ENCODE results near the gene ACOX3. TPM values are rescaled to one million over a fixed set of nuclear protein-coding genes. Genes with fewer than 3 reads are reported as not detected.

The ACOX3 gene
- total RNA-seq, 1 donor from 2014 or later: 59.7 TPM

DNA sequence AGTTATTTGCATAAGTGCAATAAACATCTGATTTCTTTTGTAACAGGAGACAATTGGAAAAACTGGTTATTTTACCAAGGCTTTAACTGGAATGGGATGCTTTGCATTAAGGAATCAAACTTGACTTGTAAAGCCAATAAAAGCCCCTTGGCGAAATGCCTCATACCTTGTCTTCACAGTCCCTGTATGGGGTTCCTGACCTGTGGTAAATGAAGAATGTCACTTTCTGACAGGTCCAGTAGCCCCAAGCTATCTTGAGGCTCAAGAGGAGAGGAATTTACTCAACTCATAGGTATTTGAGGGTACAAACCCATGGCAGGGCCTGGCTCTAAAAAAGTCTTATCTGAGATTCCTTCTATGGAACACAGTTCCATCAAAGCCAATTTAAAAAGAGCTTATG lies 78.0 kb downstream of the ACOX3 start:
- Mint-ChIP-seq H3K4me3 (no peak overlapping the region), H3K9me3 (peaks cover 10% of the 10 kb centered on the region), H3K27ac (no peak overlapping the region), H3K27me3 (ENCODE audit: low read depth) (no peaks in the 10 kb centered on the region), H3K4me1 (peaks cover 10% of the 10 kb centered on the region), H3K36me3 (peaks cover 21% of the 10 kb centered on the region)
- TF ChIP-seq CTCF (IDR thresholded peaks at IDR 0.05; ENCODE audit: unreplicated experiment): no peak
- no peak for DNase-seq (ENCODE audit: low spot score in 2 of 2, unreplicated experiment in 2 of 2)

DNA sequence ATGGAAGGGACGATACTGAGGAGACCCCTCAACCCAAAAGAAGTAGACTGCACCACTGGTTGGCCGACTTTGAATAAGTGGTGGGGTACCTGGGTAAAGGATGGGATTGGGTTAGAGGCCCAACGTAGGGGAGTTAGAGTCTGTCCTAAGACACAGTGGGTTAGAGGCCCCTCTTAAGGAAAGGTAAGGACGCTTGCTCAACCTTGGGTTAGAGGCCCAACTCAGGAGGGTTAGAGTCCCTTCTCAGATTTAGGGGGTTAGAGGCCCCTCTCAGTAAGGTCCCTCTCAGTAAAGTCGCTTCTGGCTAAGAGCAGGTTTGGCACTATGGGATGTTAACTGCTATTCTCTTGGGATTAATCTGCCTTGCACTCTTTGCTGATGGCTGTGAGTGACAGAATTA lies 81.3 kb downstream of the ACOX3 start:
- no peak for TF ChIP-seq CTCF (IDR thresholded peaks at IDR 0.05; ENCODE audit: unreplicated experiment)
- Mint-ChIP-seq H3K27ac (no peak overlapping the region), H3K9me3 (peaks cover 10% of the 10 kb centered on the region), H3K4me1 (peaks cover 26% of the 10 kb centered on the region), H3K4me3 (no peak overlapping the region), H3K36me3 (peaks cover 22% of the 10 kb centered on the region), H3K27me3 (ENCODE audit: low read depth) (no peaks in the 10 kb centered on the region)
- no peak for DNase-seq (ENCODE audit: low spot score in 2 of 2, unreplicated experiment in 2 of 2)

DNA sequence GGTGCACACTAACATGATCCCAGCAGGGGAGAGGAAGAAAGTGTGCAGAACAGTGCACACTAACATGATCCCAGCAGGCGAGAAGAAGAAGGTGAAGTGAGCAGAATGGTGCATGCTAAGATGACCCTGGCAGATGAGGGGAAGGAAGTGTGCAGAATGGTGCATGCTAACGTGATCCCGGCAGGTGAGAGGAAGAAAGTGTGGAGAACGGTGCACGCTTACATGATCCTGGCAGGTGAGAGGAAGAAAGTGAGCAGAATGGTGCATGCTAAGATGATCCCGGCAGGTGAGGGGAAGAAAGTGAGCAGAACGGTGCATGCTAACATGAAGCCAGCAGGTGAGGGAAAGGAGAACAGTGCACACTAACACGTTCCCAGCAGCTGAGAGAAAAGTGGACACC lies 83.7 kb downstream of the ACOX3 start:
- no peak for TF ChIP-seq CTCF (IDR thresholded peaks at IDR 0.05; ENCODE audit: unreplicated experiment)

DNA sequence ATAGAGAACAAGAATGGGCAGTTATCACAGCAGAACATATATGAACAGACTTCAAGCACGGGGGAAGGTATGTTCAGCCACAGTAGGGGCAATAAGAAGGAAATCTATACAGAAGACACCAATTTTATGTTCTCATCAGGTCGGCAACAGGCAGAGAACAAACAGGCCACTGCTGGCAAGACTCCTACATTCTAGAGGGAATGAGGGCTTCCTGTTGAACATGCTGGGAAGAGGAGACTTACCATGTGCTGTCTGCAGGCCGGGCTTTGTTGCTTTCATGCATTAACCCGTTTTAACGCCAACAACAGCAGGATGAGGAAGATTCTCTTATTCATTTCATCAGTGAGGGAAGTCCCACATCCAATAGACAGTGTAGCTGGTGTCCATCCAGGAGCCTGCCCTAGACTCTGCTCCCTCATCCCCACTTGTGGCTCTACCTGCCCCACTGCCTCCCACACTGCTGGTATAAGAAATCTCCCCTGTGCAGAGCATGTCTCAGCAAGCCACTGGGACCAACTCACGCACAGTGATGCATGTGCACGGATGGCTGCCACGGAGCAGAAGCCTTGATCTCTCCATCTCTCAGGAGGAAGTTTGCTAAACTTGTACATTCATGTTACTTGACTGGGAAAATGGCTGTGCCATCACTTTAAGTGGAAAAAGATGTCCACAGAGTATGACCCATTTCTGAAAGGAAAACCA lies 84.5 kb downstream of the ACOX3 start:
- H3K27me3 Mint-ChIP-seq (ENCODE audit: low read depth): no peaks in the 10 kb centered on the region
- H3K36me3 Mint-ChIP-seq: peaks cover 4% of the 10 kb centered on the region
- no peak for DNase-seq (ENCODE audit: low spot score in 2 of 2, unreplicated experiment in 2 of 2)
- H3K4me1 Mint-ChIP-seq: peaks cover 33% of the 10 kb centered on the region
- peak overlapping the region; percentile 5 for H3K27ac Mint-ChIP-seq
- H3K9me3 Mint-ChIP-seq: no peaks in the 10 kb centered on the region
- H3K4me3 Mint-ChIP-seq: no peak overlapping the region
- no peak for TF ChIP-seq CTCF (IDR thresholded peaks at IDR 0.05; ENCODE audit: unreplicated experiment)

More for the DNA sequence above, 83.7 kb downstream of the ACOX3 start:
- Mint-ChIP-seq H3K36me3 (peaks cover 6% of the 10 kb centered on the region), H3K9me3 (no peaks in the 10 kb centered on the region), H3K27me3 (ENCODE audit: low read depth) (no peaks in the 10 kb centered on the region), H3K4me3 (no peak overlapping the region), H3K27ac (no peak overlapping the region), H3K4me1 (peaks cover 30% of the 10 kb centered on the region)
- no peak for DNase-seq (ENCODE audit: low spot score in 2 of 2, unreplicated experiment in 2 of 2)

DNA sequence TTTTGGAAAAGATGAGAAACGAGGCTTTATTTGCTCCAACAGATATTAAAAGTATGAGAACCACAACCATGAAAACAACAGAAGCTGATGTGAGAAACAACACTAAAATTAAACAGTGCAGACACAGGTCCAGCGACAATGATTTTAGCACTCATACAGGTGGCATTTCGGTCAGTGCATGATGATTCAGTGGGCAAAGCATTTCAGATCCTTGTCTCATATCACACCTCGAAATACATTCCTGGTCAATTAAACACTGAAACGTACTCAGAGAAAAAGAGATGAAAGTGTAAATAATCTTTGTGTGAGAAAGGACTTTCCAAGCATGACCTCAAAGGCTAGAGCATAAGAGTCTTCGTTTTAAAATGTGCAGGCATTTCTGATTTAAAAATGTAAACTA lies 85.2 kb downstream of the ACOX3 start:
- Mint-ChIP-seq H3K27me3 (ENCODE audit: low read depth) (no peaks in the 10 kb centered on the region), H3K9me3 (no peaks in the 10 kb centered on the region), H3K4me1 (peaks cover 33% of the 10 kb centered on the region), H3K36me3 (peaks cover 4% of the 10 kb centered on the region), H3K4me3 (no peak overlapping the region), H3K27ac (peak overlapping the region; percentile 5)
- no peak for TF ChIP-seq CTCF (IDR thresholded peaks at IDR 0.05; ENCODE audit: unreplicated experiment)
- DNase-seq (ENCODE audit: low spot score in 2 of 2, unreplicated experiment in 2 of 2): no peak

All from mesothelial cell of epicardium (in vitro differentiated cells).